ENCODE results near the gene NDUFB11.
"Not testable (repeated sequence)": the region's sequence is repeated elsewhere in the genome, so short reads cannot be mapped to it uniquely, and the experiment has no call there.

Gene NDUFB11

GRCh38 chrX:47146121-47146935 lies 1.8 kb upstream of the NDUFB11 start:
- DNase-seq (ENCODE audit: low read depth), result no peak

- no peak for DNase-seq (ENCODE audit: low read depth)
These were observed 1.1 kb upstream of the NDUFB11 start for GRCh38 chrX:47145395-47146120.

GRCh38 chrX:47143894-47144625 lies 442 bp downstream of the NDUFB11 start:
- DNase-seq (ENCODE audit: low read depth), result no peak

- no peak for DNase-seq (ENCODE audit: low read depth)
These were observed 6.3 kb downstream of the NDUFB11 start for GRCh38 chrX:47138171-47138570.

GRCh38 chrX:47135650-47136049 lies 8.9 kb downstream of the NDUFB11 start:
- not testable (repeated sequence) for DNase-seq (ENCODE audit: low read depth)

GRCh38 chrX:47133493-47133892 lies 11.0 kb downstream of the NDUFB11 start:
- DNase-seq (ENCODE audit: low read depth), result no peak

- no peak for DNase-seq (ENCODE audit: low read depth)
These were observed 14.6 kb downstream of the NDUFB11 start for GRCh38 chrX:47129899-47130358.

- peak; percentile 69 for DNase-seq (ENCODE audit: low read depth)
These were observed 15.2 kb downstream of the NDUFB11 start for GRCh38 chrX:47129157-47129898.

GRCh38 chrX:47124466-47124865 lies 20.0 kb downstream of the NDUFB11 start:
- DNase-seq (ENCODE audit: low read depth), result not testable (repeated sequence)

- DNase-seq (ENCODE audit: low read depth), result not testable (repeated sequence)
These were observed 27.9 kb downstream of the NDUFB11 start for GRCh38 chrX:47116551-47117110.

- DNase-seq (ENCODE audit: low read depth), result no peak
These were observed 32.1 kb downstream of the NDUFB11 start for GRCh38 chrX:47112316-47112954.

GRCh38 chrX:47110936-47111615 lies 33.4 kb downstream of the NDUFB11 start:
- DNase-seq (ENCODE audit: low read depth), result not testable (repeated sequence)

GRCh38 chrX:47101206-47101605 lies 43.3 kb downstream of the NDUFB11 start:
- DNase-seq (ENCODE audit: low read depth), result no peak

GRCh38 chrX:47098338-47099094 lies 46.0 kb downstream of the NDUFB11 start:
- no peak for DNase-seq (ENCODE audit: low read depth)

- no peak for DNase-seq (ENCODE audit: low read depth)
These were observed 47.5 kb downstream of the NDUFB11 start for GRCh38 chrX:47097018-47097417.

GRCh38 chrX:47093860-47094259 lies 50.6 kb downstream of the NDUFB11 start:
- DNase-seq (ENCODE audit: low read depth), result no peak

GRCh38 chrX:47093248-47093647 lies 51.3 kb downstream of the NDUFB11 start:
- no peak for DNase-seq (ENCODE audit: low read depth)
